Omental fat pad (tissue), 4 donors: ENCODE data around the gene HOXA7. TPM values are rescaled to one million over a fixed set of nuclear protein-coding genes. Genes with fewer than 3 reads are reported as not detected.

Experiments used
- ATAC-seq: fragments of 150-250 bp; one replicate; pipeline ENCODE4 v1.9.1; 2016; ENCODE audit warnings: mild to moderate bottlenecking, moderate library complexity; ENCODE audit not compliant: low FRiP score
- DNase-seq: peaks from one replicate; pipeline ENCODE4 v3.0.0-alpha.2; 2019; ENCODE audit warnings: low spot score
- CTCF ChIP-seq, 3 donors: fragments of 450-650 bp; IDR thresholded peaks; one replicate each; pipeline ENCODE4 v1.5.1; 2016 to 2017; ENCODE audit warnings: antibody characterized with exemption in 3 of 3, mild to moderate bottlenecking in 3 of 3, moderate library complexity in 2 of 3
- total RNA-seq, 4 donors: library from RNA; depleted of rRNA; stranded (reverse); fragments of >200 nt; gene quantifications; one replicate each; pipeline ENCODE4 v1.1.0, GENCODE V29; 2016

Gene HOXA7
- total RNA-seq, 4 donors from 2014 or later: 4.6 to 6.1 (median 5.3) TPM

GRCh38 chr7:27137640-27138315, 18.7 kb downstream of the HOXA7 start:
- no peak for ATAC-seq
- TF ChIP-seq CTCF (IDR thresholded peaks at IDR 0.05): no peak
- no peak for DNase-seq

GRCh38 chr7:27134392-27134791, 22.1 kb downstream of the HOXA7 start:
- DNase-seq (peak; percentile 19), ATAC-seq (peak; percentile 40)

GRCh38 chr7:27133409-27134231, 22.9 kb downstream of the HOXA7 start:
- no peak for TF ChIP-seq CTCF (IDR thresholded peaks at IDR 0.05)
- ATAC-seq (no peak), DNase-seq (peak; percentile 20)

More at GRCh38 chr7:27134392-27134791, 22.1 kb downstream of the HOXA7 start:
- TF ChIP-seq CTCF (IDR thresholded peaks at IDR 0.05): no peak

GRCh38 chr7:27132978-27133377, 23.5 kb downstream of the HOXA7 start:
- DNase-seq: no peak
- no peak for ATAC-seq
- no peak for TF ChIP-seq CTCF (IDR thresholded peaks at IDR 0.05)

GRCh38 chr7:27132214-27132613, 24.3 kb downstream of the HOXA7 start:
- ATAC-seq (no peak), DNase-seq (no peak)
- TF ChIP-seq CTCF (IDR thresholded peaks at IDR 0.05): no peak

GRCh38 chr7:27131390-27131819, 25.1 kb downstream of the HOXA7 start:
- DNase-seq (no peak), ATAC-seq (no peak)
- TF ChIP-seq CTCF (IDR thresholded peaks at IDR 0.05): no peak
